ENCODE results near the gene RIPOR1. TPM values are rescaled to one million over a fixed set of nuclear protein-coding genes. Genes with fewer than 3 reads are reported as not detected.
"Not testable (repeated sequence)": the region's sequence is repeated elsewhere in the genome, so short reads cannot be mapped to it uniquely, and the experiment has no call there.

The RIPOR1 gene
- total RNA-seq, 1 donor from 2014 or later: 191 TPM

- Mint-ChIP-seq H3K36me3 (ENCODE audit: unreplicated experiment) (peaks cover 5% of the 10 kb centered on the region), H3K4me3 (ENCODE audit: unreplicated experiment) (peak overlapping the region; percentile 98), H3K9me3 (ENCODE audit: unreplicated experiment) (peaks cover 8% of the 10 kb centered on the region), H3K4me1 (ENCODE audit: low read depth, unreplicated experiment) (peaks cover 19% of the 10 kb centered on the region), H3K27me3 (ENCODE audit: unreplicated experiment) (peaks cover 34% of the 10 kb centered on the region), H3K27ac (ENCODE audit: unreplicated experiment) (peak overlapping the region; percentile 98)
- peak; percentile 44 for DNase-seq
- no peak for TF ChIP-seq CTCF (IDR thresholded peaks at IDR 0.05; ENCODE audit: partially characterized antibody, unreplicated experiment)
These were observed 968 bp downstream of the RIPOR1 start for GRCh38 chr16:67529582-67530012.

- Mint-ChIP-seq H3K9me3 (ENCODE audit: unreplicated experiment) (peaks cover 9% of the 10 kb centered on the region), H3K36me3 (ENCODE audit: unreplicated experiment) (peaks cover 5% of the 10 kb centered on the region), H3K27ac (ENCODE audit: unreplicated experiment) (peak overlapping the region; percentile 98), H3K4me3 (ENCODE audit: unreplicated experiment) (peak overlapping the region; percentile 98), H3K27me3 (ENCODE audit: unreplicated experiment) (peaks cover 33% of the 10 kb centered on the region), H3K4me1 (ENCODE audit: low read depth, unreplicated experiment) (peaks cover 19% of the 10 kb centered on the region)
- TF ChIP-seq CTCF (IDR thresholded peaks at IDR 0.05; ENCODE audit: partially characterized antibody, unreplicated experiment): no peak
- DNase-seq: peak; percentile 67
These were observed 1.6 kb downstream of the RIPOR1 start for GRCh38 chr16:67530013-67530939.

- Mint-ChIP-seq H3K27me3 (ENCODE audit: unreplicated experiment) (peaks cover 41% of the 10 kb centered on the region), H3K27ac (ENCODE audit: unreplicated experiment) (no peak overlapping the region)
These were observed 2.6 kb downstream of the RIPOR1 start for GRCh38 chr16:67531247-67531646.

GRCh38 chr16:67533024-67533560 is 4.5 kb downstream of the RIPOR1 start:
- TF ChIP-seq CTCF (IDR thresholded peaks at IDR 0.05; ENCODE audit: partially characterized antibody, unreplicated experiment): no peak
- Mint-ChIP-seq H3K27ac (ENCODE audit: unreplicated experiment) (no peak overlapping the region), H3K4me3 (ENCODE audit: unreplicated experiment) (no peak overlapping the region), H3K9me3 (ENCODE audit: unreplicated experiment) (peaks cover 15% of the 10 kb centered on the region), H3K27me3 (ENCODE audit: unreplicated experiment) (peaks cover 36% of the 10 kb centered on the region), H3K4me1 (ENCODE audit: low read depth, unreplicated experiment) (peaks cover 22% of the 10 kb centered on the region), H3K36me3 (ENCODE audit: unreplicated experiment) (peaks cover 5% of the 10 kb centered on the region)
- DNase-seq: no peak

More at GRCh38 chr16:67531247-67531646, 2.6 kb downstream of the RIPOR1 start:
- Mint-ChIP-seq H3K9me3 (ENCODE audit: unreplicated experiment) (peaks cover 12% of the 10 kb centered on the region), H3K36me3 (ENCODE audit: unreplicated experiment) (peaks cover 5% of the 10 kb centered on the region), H3K4me3 (ENCODE audit: unreplicated experiment) (peak overlapping the region; percentile 87), H3K4me1 (ENCODE audit: low read depth, unreplicated experiment) (peaks cover 19% of the 10 kb centered on the region)
- no peak for TF ChIP-seq CTCF (IDR thresholded peaks at IDR 0.05; ENCODE audit: partially characterized antibody, unreplicated experiment)
- DNase-seq: no peak

GRCh38 chr16:67533987-67534386 is 5.4 kb downstream of the RIPOR1 start:
- H3K4me3 Mint-ChIP-seq (ENCODE audit: unreplicated experiment); DNase-seq; H3K27ac Mint-ChIP-seq (ENCODE audit: unreplicated experiment); H3K36me3 Mint-ChIP-seq (ENCODE audit: unreplicated experiment): not testable (repeated sequence)
- H3K27me3 Mint-ChIP-seq (ENCODE audit: unreplicated experiment): peaks cover 39% of the 10 kb centered on the region
- H3K9me3 Mint-ChIP-seq (ENCODE audit: unreplicated experiment): peaks cover 15% of the 10 kb centered on the region
- H3K4me1 Mint-ChIP-seq (ENCODE audit: low read depth, unreplicated experiment): peaks cover 22% of the 10 kb centered on the region

All from glutamatergic neuron (in vitro differentiated cells).